Measurements from ENCODE around the gene NCAM1.
A peak's percentile ranks its signal among the peaks of the same experiment; 100 is the strongest.
"Not testable (repeated sequence)": the region's sequence is repeated elsewhere in the genome, so short reads cannot be mapped to it uniquely, and the experiment has no call there.

Gene NCAM1

GRCh38 chr11:113276466-113276865, 315.2 kb downstream of the NCAM1 start:
- ATAC-seq = no peak
- DNase-seq = no peak

GRCh38 chr11:113277907-113278306, 316.7 kb downstream of the NCAM1 start:
- DNase-seq = no peak
- ATAC-seq = no peak

- DNase-seq = no peak
- no peak for ATAC-seq
Measured at GRCh38 chr11:113278481-113278880, 317.3 kb downstream of the NCAM1 start.

GRCh38 chr11:113278925-113279324, 317.7 kb downstream of the NCAM1 start:
- ATAC-seq (no peak), DNase-seq (no peak)

GRCh38 chr11:113279591-113279990, 318.4 kb downstream of the NCAM1 start:
- DNase-seq (no peak), ATAC-seq (no peak)

- DNase-seq = no peak
- no peak for ATAC-seq
Measured at GRCh38 chr11:113281052-113281725, 320.0 kb downstream of the NCAM1 start.

GRCh38 chr11:113282898-113283437, 321.7 kb downstream of the NCAM1 start:
- DNase-seq = no peak
- no peak for ATAC-seq

- no peak for ATAC-seq
- no peak for DNase-seq
Measured at GRCh38 chr11:113283881-113284280, 322.7 kb downstream of the NCAM1 start.

- no peak for ATAC-seq
- no peak for DNase-seq
Measured at GRCh38 chr11:113286009-113286408, 324.8 kb downstream of the NCAM1 start.

- ATAC-seq (no peak), DNase-seq (no peak)
Measured at GRCh38 chr11:113286509-113287497, 325.6 kb downstream of the NCAM1 start.

GRCh38 chr11:113287801-113288200, 326.6 kb downstream of the NCAM1 start:
- ATAC-seq (no peak), DNase-seq (no peak)

- DNase-seq (no peak), ATAC-seq (no peak)
Measured at GRCh38 chr11:113288286-113288863, 327.2 kb downstream of the NCAM1 start.

GRCh38 chr11:113289431-113290187, 328.4 kb downstream of the NCAM1 start:
- ATAC-seq (peak; percentile 86), DNase-seq (peak; percentile 70)

GRCh38 chr11:113293936-113294335, 332.7 kb downstream of the NCAM1 start:
- ATAC-seq (no peak), DNase-seq (no peak)

GRCh38 chr11:113295993-113296392, 334.8 kb downstream of the NCAM1 start:
- no peak for ATAC-seq
- DNase-seq = no peak

GRCh38 chr11:113296447-113297205, 335.4 kb downstream of the NCAM1 start:
- no peak for DNase-seq
- no peak for ATAC-seq

GRCh38 chr11:113298496-113298895, 337.3 kb downstream of the NCAM1 start:
- DNase-seq, ATAC-seq: not testable (repeated sequence)

GRCh38 chr11:113304916-113305315, 343.7 kb downstream of the NCAM1 start:
- DNase-seq (no peak), ATAC-seq (no peak)

GRCh38 chr11:113305440-113306336, 344.5 kb downstream of the NCAM1 start:
- DNase-seq (peak; percentile 75), ATAC-seq (peak; percentile 88)

GRCh38 chr11:113308601-113309000, 347.4 kb downstream of the NCAM1 start:
- DNase-seq (no peak), ATAC-seq (no peak)
